Adrenal gland (tissue), 5 donors: ENCODE data around the gene NUP153.

Experiments used
- CTCF ChIP-seq, 6 experiments: fragments of 450-650 bp in 4 of 6; fragments of 200-600 bp in 2 of 6; sonication (generic) in 1 of 6; IDR thresholded peaks; 1 replicate in 5 of 6; 2 replicates in 1 of 6; pipeline versions ENCODE4 v1.5.1 to v1.8.0; 2016 to 2021; ENCODE audit warnings: antibody characterized with exemption in 6 of 6, mild to moderate bottlenecking in 2 of 6, moderate library complexity in 1 of 6
- POLR2A ChIP-seq, 2 donors: fragments of 450-650 bp; IDR thresholded peaks; one replicate each; pipeline ENCODE4 v1.6.1; 2017; ENCODE audit warnings: antibody characterized with exemption in 2 of 2, mild to moderate bottlenecking in 2 of 2, moderate library complexity in 1 of 2
- donor health status: DM: no; HTN: no; CAD: no.

- TF ChIP-seq CTCF (IDR thresholded peaks at IDR 0.05) = no peak
- no peak for TF ChIP-seq POLR2A (IDR thresholded peaks at IDR 0.05)
Measured at GRCh38 chr6:17705428-17705777, 1.3 kb downstream of the NUP153 start.
